ENCODE results near the gene CCM2L.

The CCM2L gene

DNA sequence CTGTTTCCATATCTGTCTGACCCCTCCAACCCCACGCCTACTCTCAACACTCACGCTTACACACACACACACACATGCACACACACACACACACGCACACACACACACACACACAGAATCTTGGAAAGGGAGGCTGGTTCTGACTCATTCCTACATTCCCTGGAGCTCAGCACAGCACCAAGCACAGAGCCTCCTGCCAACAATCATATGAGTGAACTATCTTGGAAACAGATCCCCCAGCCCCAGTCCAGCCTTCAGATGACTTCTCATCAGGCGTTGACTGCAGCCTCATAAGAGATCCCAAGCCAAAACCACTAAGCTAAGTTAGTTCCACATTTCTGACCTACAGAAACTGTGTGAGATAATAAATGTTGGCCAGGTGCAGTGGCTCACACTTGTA lies 27.7 kb downstream of the CCM2L start:
- no peaks in the 10 kb centered on the region for H3K36me3 ChIP-seq (ENCODE audit: control insufficient read depth in 1 of 2, insufficient read depth in 2 of 2, low read depth in 1 of 2, low read length in 2 of 2)
- H3K4me2 ChIP-seq (ENCODE audit: low read length, poor library complexity, severe bottlenecking): no peak overlapping the region
- no peak overlapping the region for H4K91ac ChIP-seq (ENCODE audit: low read length)
- H2AFZ ChIP-seq (ENCODE audit: low read depth, low read length): no peak overlapping the region
- H3K79me1 ChIP-seq (replicated peaks; ENCODE audit: low read length, poor library complexity, severe bottlenecking): no peaks in the 10 kb centered on the region
- no peak overlapping the region for H3K4ac ChIP-seq (ENCODE audit: low read depth in 1 of 2, low read length in 2 of 2)
- H3K23ac ChIP-seq (ENCODE audit: low read length in 2 of 2): peak overlapping the region in 1 of 2 experiments; percentile 52
- peaks cover 76 to 83% of the 10 kb centered on the region in 2 experiments for H3K27me3 ChIP-seq (ENCODE audit: control insufficient read depth in 1 of 2, insufficient read depth in 1 of 2, low read length in 2 of 2)
- H3K18ac ChIP-seq (ENCODE audit: low read depth in 1 of 2, low read length in 2 of 2): no peak overlapping the region
- no peak overlapping the region for H4K8ac ChIP-seq (ENCODE audit: low read length)
- H3K9ac ChIP-seq (ENCODE audit: low read length): no peak overlapping the region
- H3K9me3 ChIP-seq (ENCODE audit: control insufficient read depth, low read length): peaks cover 4% of the 10 kb centered on the region
- H2BK15ac ChIP-seq (ENCODE audit: low read depth, poor library complexity, severe bottlenecking): no peak overlapping the region
- WGBS: 79% methylated on average over 4 of the region's 4 CpGs
- no peak overlapping the region for H2BK12ac ChIP-seq (ENCODE audit: low read length in 2 of 2)
- no peak overlapping the region for H2BK5ac ChIP-seq (ENCODE audit: low read depth, low read length, poor library complexity, severe bottlenecking)
- no peak overlapping the region for H3K27ac ChIP-seq (ENCODE audit: low read length, poor library complexity, severe bottlenecking)
- no peak overlapping the region for H2BK120ac ChIP-seq (ENCODE audit: low read depth, low read length)
- H3K14ac ChIP-seq (ENCODE audit: low read length in 2 of 2): no peak overlapping the region
- DNase-seq: peak; percentile 28
- H2AK5ac ChIP-seq (ENCODE audit: low read length, severe bottlenecking): no peak overlapping the region
- no peaks in the 10 kb centered on the region for H3K4me1 ChIP-seq (ENCODE audit: control insufficient read depth, insufficient read depth, low read depth, low read length)
- no peak overlapping the region for H3K4me3 ChIP-seq (ENCODE audit: insufficient read depth in 1 of 2, low read depth in 1 of 2, low read length in 2 of 2)

DNA sequence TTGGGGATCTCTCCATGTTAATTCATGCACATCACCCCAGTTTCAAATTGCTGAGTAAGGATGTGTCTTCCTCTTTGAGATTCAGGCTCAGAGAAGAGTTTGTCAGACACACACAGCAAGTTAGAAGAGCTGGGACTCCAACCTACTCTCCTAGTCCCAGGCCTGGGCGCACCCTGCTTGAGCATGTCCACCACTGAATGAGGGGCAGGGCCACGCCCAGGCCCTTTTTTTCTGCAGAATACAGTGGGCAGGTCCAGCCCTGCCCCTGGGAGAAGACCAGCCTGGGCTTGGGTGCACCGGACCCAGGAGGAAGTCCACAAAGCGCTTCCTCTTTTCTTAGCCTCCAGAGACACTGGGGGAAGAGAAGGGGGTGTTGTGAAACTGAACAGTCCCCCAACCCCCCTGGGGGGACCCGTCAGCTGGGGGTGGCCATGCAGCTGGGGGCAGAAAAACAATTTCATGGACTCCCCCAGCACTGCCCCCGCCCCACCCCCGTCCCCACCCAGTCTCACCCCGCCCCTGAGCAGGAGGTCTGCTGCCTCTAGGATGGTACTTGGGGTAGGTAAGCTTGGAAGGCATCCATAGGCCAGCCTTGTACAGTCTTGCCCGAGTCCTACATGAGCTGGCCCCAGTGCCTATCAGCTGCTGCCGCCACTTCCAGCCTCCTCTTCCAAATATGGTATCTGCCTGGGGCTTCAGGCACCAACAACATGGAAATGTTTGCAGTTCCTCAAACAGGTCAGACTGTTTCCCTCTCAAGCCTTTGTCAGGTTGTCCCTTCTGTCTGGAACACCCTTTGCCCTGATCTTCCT lies 30.1 kb downstream of the CCM2L start:
- DNase-seq: no peak
- Histone ChIP-seq H4K91ac (ENCODE audit: low read length) (no peak overlapping the region), H3K23ac (ENCODE audit: low read length in 2 of 2) (no peak overlapping the region), H4K8ac (ENCODE audit: low read length) (no peak overlapping the region), H2BK120ac (ENCODE audit: low read depth, low read length) (no peak overlapping the region), H2AK5ac (ENCODE audit: low read length, severe bottlenecking) (no peak overlapping the region), H3K27ac (ENCODE audit: low read length, poor library complexity, severe bottlenecking) (no peak overlapping the region), H2BK5ac (ENCODE audit: low read depth, low read length, poor library complexity, severe bottlenecking) (no peak overlapping the region), H3K4me3 (ENCODE audit: insufficient read depth in 1 of 2, low read depth in 1 of 2, low read length in 2 of 2) (no peak overlapping the region), H3K14ac (ENCODE audit: low read length in 2 of 2) (no peak overlapping the region), H2BK15ac (ENCODE audit: low read depth, poor library complexity, severe bottlenecking) (no peak overlapping the region), H3K4ac (ENCODE audit: low read depth in 1 of 2, low read length in 2 of 2) (no peak overlapping the region), H3K79me1 (replicated peaks; ENCODE audit: low read length, poor library complexity, severe bottlenecking) (no peaks in the 10 kb centered on the region), H3K27me3 (ENCODE audit: control insufficient read depth in 1 of 2, insufficient read depth in 1 of 2, low read length in 2 of 2) (peaks cover 59 to 76% of the 10 kb centered on the region in 2 experiments), H3K9me3 (ENCODE audit: control insufficient read depth, low read length) (peaks cover 4% of the 10 kb centered on the region), H3K9ac (ENCODE audit: low read length) (no peak overlapping the region), H2BK12ac (ENCODE audit: low read length in 2 of 2) (no peak overlapping the region), H2AFZ (ENCODE audit: low read depth, low read length) (no peak overlapping the region), H3K4me2 (ENCODE audit: low read length, poor library complexity, severe bottlenecking) (no peak overlapping the region), H3K18ac (ENCODE audit: low read depth in 1 of 2, low read length in 2 of 2) (no peak overlapping the region), H3K36me3 (ENCODE audit: control insufficient read depth in 1 of 2, insufficient read depth in 2 of 2, low read depth in 1 of 2, low read length in 2 of 2) (no peaks in the 10 kb centered on the region), H3K4me1 (ENCODE audit: control insufficient read depth, insufficient read depth, low read depth, low read length) (no peaks in the 10 kb centered on the region)
- WGBS: 71% methylated on average over 8 of the region's 10 CpGs

DNA sequence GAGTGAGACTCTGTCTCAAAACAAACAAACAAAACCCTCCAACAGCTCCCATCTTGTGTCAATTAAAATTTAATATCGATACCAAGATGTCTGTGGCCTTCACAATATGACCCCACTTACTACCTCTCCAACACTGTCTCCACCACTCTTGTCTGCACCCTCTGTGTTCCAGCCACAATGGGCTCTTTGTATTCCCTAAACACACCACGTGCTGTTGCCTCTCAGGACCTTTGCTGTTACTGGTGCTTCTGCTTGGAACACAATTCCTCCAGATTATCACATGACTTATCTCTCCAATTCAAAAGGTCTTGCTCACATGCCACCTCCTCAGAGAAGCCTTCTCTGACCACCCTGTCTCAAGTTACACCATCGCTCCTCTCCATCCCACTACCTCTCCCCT lies 35.8 kb downstream of the CCM2L start:
- Histone ChIP-seq H3K9ac (ENCODE audit: low read length) (no peak overlapping the region), H3K18ac (ENCODE audit: low read depth in 1 of 2, low read length in 2 of 2) (no peak overlapping the region), H2AK5ac (ENCODE audit: low read length, severe bottlenecking) (no peak overlapping the region), H3K4me3 (ENCODE audit: insufficient read depth in 1 of 2, low read depth in 1 of 2, low read length in 2 of 2) (no peak overlapping the region), H3K36me3 (ENCODE audit: control insufficient read depth in 1 of 2, insufficient read depth in 2 of 2, low read depth in 1 of 2, low read length in 2 of 2) (no peaks in the 10 kb centered on the region), H2BK12ac (ENCODE audit: low read length in 2 of 2) (no peak overlapping the region), H3K4me2 (ENCODE audit: low read length, poor library complexity, severe bottlenecking) (no peak overlapping the region), H3K14ac (ENCODE audit: low read length in 2 of 2) (no peak overlapping the region), H3K4me1 (ENCODE audit: control insufficient read depth, insufficient read depth, low read depth, low read length) (no peaks in the 10 kb centered on the region), H3K27me3 (ENCODE audit: control insufficient read depth in 1 of 2, insufficient read depth in 1 of 2, low read length in 2 of 2) (peaks cover 62 to 74% of the 10 kb centered on the region in 2 experiments), H3K79me1 (replicated peaks; ENCODE audit: low read length, poor library complexity, severe bottlenecking) (no peaks in the 10 kb centered on the region), H3K9me3 (ENCODE audit: control insufficient read depth, low read length) (no peaks in the 10 kb centered on the region), H3K27ac (ENCODE audit: low read length, poor library complexity, severe bottlenecking) (no peak overlapping the region), H2BK5ac (ENCODE audit: low read depth, low read length, poor library complexity, severe bottlenecking) (no peak overlapping the region), H2BK15ac (ENCODE audit: low read depth, poor library complexity, severe bottlenecking) (no peak overlapping the region), H2AFZ (ENCODE audit: low read depth, low read length) (no peak overlapping the region), H2BK120ac (ENCODE audit: low read depth, low read length) (no peak overlapping the region), H3K23ac (ENCODE audit: low read length in 2 of 2) (no peak overlapping the region), H4K8ac (ENCODE audit: low read length) (no peak overlapping the region), H4K91ac (ENCODE audit: low read length) (no peak overlapping the region), H3K4ac (ENCODE audit: low read depth in 1 of 2, low read length in 2 of 2) (no peak overlapping the region)
- 68% methylated on average over 3 of the region's 3 CpGs for WGBS
- no peak for DNase-seq

DNA sequence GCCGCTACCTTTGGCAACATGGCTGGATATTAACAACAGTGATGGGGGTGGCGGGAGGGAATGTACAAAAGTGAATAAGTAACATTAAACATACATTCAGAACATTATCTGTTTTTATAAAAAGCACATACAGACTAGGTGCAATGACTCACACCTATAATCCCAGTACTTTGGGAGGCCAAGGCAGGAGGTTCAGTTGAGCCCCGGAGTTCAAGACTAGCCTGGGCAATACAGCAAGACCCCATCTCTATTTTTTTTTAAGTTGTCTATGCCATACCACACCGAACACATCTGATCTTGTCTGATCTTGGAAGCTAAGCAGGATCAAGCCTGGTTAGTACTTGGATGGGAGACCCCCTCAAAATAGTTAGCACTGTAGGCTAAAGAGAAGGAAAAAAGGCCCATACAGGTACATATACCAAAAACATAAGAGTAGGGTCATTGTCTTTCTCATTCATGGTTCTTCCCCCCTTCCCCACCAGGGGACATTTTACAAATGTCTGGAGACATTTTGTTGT lies 40.1 kb downstream of the CCM2L start:
- Histone ChIP-seq H2AFZ (ENCODE audit: low read depth, low read length) (no peak overlapping the region), H3K23ac (ENCODE audit: low read length in 2 of 2) (no peak overlapping the region), H4K91ac (ENCODE audit: low read length) (no peak overlapping the region), H3K27me3 (ENCODE audit: control insufficient read depth in 1 of 2, insufficient read depth in 1 of 2, low read length in 2 of 2) (peaks cover 76 to 78% of the 10 kb centered on the region in 2 experiments), H3K9me3 (ENCODE audit: control insufficient read depth, low read length) (no peaks in the 10 kb centered on the region), H4K8ac (ENCODE audit: low read length) (no peak overlapping the region), H3K4me3 (ENCODE audit: insufficient read depth in 1 of 2, low read depth in 1 of 2, low read length in 2 of 2) (no peak overlapping the region), H3K27ac (ENCODE audit: low read length, poor library complexity, severe bottlenecking) (no peak overlapping the region), H3K18ac (ENCODE audit: low read depth in 1 of 2, low read length in 2 of 2) (no peak overlapping the region), H3K4me2 (ENCODE audit: low read length, poor library complexity, severe bottlenecking) (no peak overlapping the region), H2AK5ac (ENCODE audit: low read length, severe bottlenecking) (no peak overlapping the region), H3K9ac (ENCODE audit: low read length) (no peak overlapping the region), H3K14ac (ENCODE audit: low read length in 2 of 2) (no peak overlapping the region), H3K79me1 (replicated peaks; ENCODE audit: low read length, poor library complexity, severe bottlenecking) (no peaks in the 10 kb centered on the region), H3K4ac (ENCODE audit: low read depth in 1 of 2, low read length in 2 of 2) (no peak overlapping the region), H2BK15ac (ENCODE audit: low read depth, poor library complexity, severe bottlenecking) (no peak overlapping the region), H3K4me1 (ENCODE audit: control insufficient read depth, insufficient read depth, low read depth, low read length) (peaks cover 8% of the 10 kb centered on the region), H2BK12ac (ENCODE audit: low read length in 2 of 2) (no peak overlapping the region), H2BK120ac (ENCODE audit: low read depth, low read length) (no peak overlapping the region), H3K36me3 (ENCODE audit: control insufficient read depth in 1 of 2, insufficient read depth in 2 of 2, low read depth in 1 of 2, low read length in 2 of 2) (peaks cover 0 to 3% of the 10 kb centered on the region in 2 experiments), H2BK5ac (ENCODE audit: low read depth, low read length, poor library complexity, severe bottlenecking) (no peak overlapping the region)
- DNase-seq: no peak
- 82% methylated on average over 1 of the region's 4 CpGs for WGBS
